Hepatocyte (in vitro differentiated cells): Measurements from ENCODE around the gene MINDY3. TPM values are rescaled to one million over a fixed set of nuclear protein-coding genes. Genes with fewer than 3 reads are reported as not detected.

Experiments used
- DNase-seq: peaks from one replicate; pipeline ENCODE4 v3.0.0-alpha.2; 2016; ENCODE audit warnings: low spot score
- H2AFZ ChIP-seq: fragments of 200-600 bp; sonication (generic); 2 replicates; pipeline ENCODE4 v1.6.0; 2016; ENCODE audit warnings: antibody characterized with exemption, mild to moderate bottlenecking
- H3K27ac ChIP-seq: fragments of 200-600 bp; sonication (generic); 2 replicates; pipeline ENCODE4 v1.5.1; 2016; ENCODE audit warnings: mild to moderate bottlenecking
- H3K27me3 ChIP-seq: fragments of 200-600 bp; sonication (generic); 2 replicates; pipeline ENCODE4 v1.6.1; 2016
- H3K36me3 ChIP-seq: fragments of 200-600 bp; sonication (generic); replicated peaks from 2 replicates; pipeline ENCODE4 v1.5.1; 2016; ENCODE audit warnings: low read depth; ENCODE audit not compliant: insufficient read depth
- H3K4me1 ChIP-seq: fragments of 200-600 bp; sonication (generic); 2 replicates; pipeline ENCODE4 v1.5.1; 2016; ENCODE audit warnings: mild to moderate bottlenecking, moderate library complexity; ENCODE audit not compliant: insufficient read depth
- H3K4me2 ChIP-seq: fragments of 200-600 bp; sonication (generic); 2 replicates; pipeline ENCODE4 v1.6.0; 2016
- H3K4me3 ChIP-seq: fragments of 200-600 bp; sonication (generic); 2 replicates; pipeline ENCODE4 v1.5.1; 2016; ENCODE audit warnings: mild to moderate bottlenecking
- H3K79me2 ChIP-seq: fragments of 200-600 bp; sonication (generic); 2 replicates; pipeline ENCODE4 v1.6.0; 2017; ENCODE audit warnings: mild to moderate bottlenecking
- H3K9me2 ChIP-seq: fragments of 200-600 bp; sonication (generic); replicated peaks from 2 replicates; pipeline ENCODE4 v1.6.0; 2017; ENCODE audit warnings: mild to moderate bottlenecking; ENCODE audit not compliant: insufficient read depth
- H3K9me3 ChIP-seq: fragments of 200-600 bp; sonication (generic); 2 replicates; pipeline ENCODE4 v1.5.1; 2016; ENCODE audit warnings: low read depth, mild to moderate bottlenecking
- H4K20me1 ChIP-seq: fragments of 200-600 bp; sonication (generic); 2 replicates; pipeline ENCODE4 v1.6.0; 2016; ENCODE audit warnings: mild to moderate bottlenecking; ENCODE audit not compliant: insufficient read depth, poor library complexity, severe bottlenecking
- EZH2 ChIP-seq: fragments of 200-600 bp; sonication (generic); IDR thresholded peaks from 2 replicates; pipeline ENCODE4 v1.6.1; 2016; ENCODE audit warnings: antibody characterized with exemption, mild to moderate bottlenecking, borderline replicate concordance
- EZH2phosphoT487 ChIP-seq: fragments of 200-600 bp; sonication (generic); IDR thresholded peaks from one replicate; pipeline ENCODE4 v1.6.1; 2018; ENCODE audit warnings: antibody characterized with exemption, mild to moderate bottlenecking, low read depth, moderate library complexity; ENCODE audit not compliant: unreplicated experiment, severe bottlenecking
- WGBS: methylation state at CpG from one replicate; pipeline ENCODE4 v1.1.6; 2016; ENCODE audit warnings: low lambda C conversion rate; ENCODE audit errors: missing lambda C conversion rate; 5-methylcytosine and 5-hydroxymethylcytosine counted together
- polyA plus RNA-seq: library from polyadenylated mRNA; unstranded; fragments of >200 nt; fragmentation: Nextera tagmentation; extraction: Ambion mirVana; gene quantifications from 2 replicates; pipeline ENCODE4 v1.2.1, GENCODE V29; 2016
- total RNA-seq: library from RNA; depleted of rRNA; stranded (reverse); fragments of >200 nt; gene quantifications from 2 replicates; pipeline ENCODE4 v1.2.3, GENCODE V29; 2014
- TF ChIP-seq, protein P1 (sequence below): fragments of 200-600 bp; sonication (generic); IDR thresholded peaks from 2 replicates; pipeline ENCODE4 v1.5.1; 2016; ENCODE audit warnings: antibody characterized with exemption, mild to moderate bottlenecking; ENCODE audit not compliant: poor library complexity

Gene MINDY3
- total and polyA plus RNA-seq, 2 experiments from 2014 or later: 16.5 to 37.6 TPM

DNA sequence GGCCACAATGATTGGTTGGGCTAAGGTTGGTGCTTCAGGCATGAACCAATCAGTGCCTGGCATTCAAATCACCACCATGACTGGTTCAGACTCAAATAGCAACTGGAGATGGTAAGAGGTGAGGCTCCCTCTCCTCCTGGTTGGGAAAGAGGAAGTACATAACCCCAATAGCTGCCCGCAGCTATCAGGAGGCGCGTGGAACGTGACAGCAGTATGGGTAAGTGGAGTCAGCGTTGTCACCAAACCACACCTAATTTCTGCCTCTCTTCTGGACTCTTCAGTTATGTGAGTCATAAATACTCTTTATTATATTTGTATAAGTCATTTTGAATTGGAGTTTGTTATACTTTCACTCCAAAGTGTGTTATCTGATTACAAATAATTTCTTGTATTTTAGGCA is 122.7 kb downstream of the MINDY3 start:
- no peak overlapping the region for H3K27ac ChIP-seq
- no peaks in the 10 kb centered on the region for H3K4me1 ChIP-seq
- H2AFZ ChIP-seq: no peak overlapping the region
- H3K9me2 ChIP-seq: no peaks in the 10 kb centered on the region
- no peak overlapping the region for H3K4me3 ChIP-seq
- no peaks in the 10 kb centered on the region for H3K79me2 ChIP-seq
- no peak for TF ChIP-seq EZH2
- TF ChIP-seq EZH2phosphoT487: no peak
- TF ChIP-seq, protein P1, sequence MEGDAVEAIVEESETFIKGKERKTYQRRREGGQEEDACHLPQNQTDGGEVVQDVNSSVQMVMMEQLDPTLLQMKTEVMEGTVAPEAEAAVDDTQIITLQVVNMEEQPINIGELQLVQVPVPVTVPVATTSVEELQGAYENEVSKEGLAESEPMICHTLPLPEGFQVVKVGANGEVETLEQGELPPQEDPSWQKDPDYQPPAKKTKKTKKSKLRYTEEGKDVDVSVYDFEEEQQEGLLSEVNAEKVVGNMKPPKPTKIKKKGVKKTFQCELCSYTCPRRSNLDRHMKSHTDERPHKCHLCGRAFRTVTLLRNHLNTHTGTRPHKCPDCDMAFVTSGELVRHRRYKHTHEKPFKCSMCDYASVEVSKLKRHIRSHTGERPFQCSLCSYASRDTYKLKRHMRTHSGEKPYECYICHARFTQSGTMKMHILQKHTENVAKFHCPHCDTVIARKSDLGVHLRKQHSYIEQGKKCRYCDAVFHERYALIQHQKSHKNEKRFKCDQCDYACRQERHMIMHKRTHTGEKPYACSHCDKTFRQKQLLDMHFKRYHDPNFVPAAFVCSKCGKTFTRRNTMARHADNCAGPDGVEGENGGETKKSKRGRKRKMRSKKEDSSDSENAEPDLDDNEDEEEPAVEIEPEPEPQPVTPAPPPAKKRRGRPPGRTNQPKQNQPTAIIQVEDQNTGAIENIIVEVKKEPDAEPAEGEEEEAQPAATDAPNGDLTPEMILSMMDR: no peak
- no peak overlapping the region for H3K4me2 ChIP-seq
- no peaks in the 10 kb centered on the region for H3K36me3 ChIP-seq
- DNase-seq: no peak
- H3K27me3 ChIP-seq: no peaks in the 10 kb centered on the region
- no peaks in the 10 kb centered on the region for H4K20me1 ChIP-seq
- WGBS: 93% methylated on average over 5 of the region's 5 CpGs
- H3K9me3 ChIP-seq: no peaks in the 10 kb centered on the region

DNA sequence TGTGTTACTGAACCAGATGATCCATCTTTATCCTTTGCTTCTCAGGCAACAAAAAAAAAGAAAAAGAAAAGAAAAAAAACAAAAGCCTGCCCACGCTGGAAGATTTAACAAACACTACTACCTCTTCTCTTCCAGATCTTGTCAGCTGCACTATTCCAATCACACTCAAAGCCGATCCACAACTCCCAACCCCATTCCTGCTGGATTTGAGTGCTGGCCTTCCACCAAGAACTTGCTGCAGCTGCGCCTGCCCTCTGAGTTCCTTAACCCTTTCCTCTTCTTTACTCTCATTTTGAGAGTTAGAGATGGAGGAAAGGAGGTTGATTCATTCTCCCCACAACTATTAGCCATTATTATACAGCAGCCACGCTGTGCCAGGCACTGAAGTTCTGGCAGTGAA is 124.5 kb downstream of the MINDY3 start:
- no peak for TF ChIP-seq EZH2phosphoT487
- no peak for TF ChIP-seq EZH2
- TF ChIP-seq, protein P1: no peak

DNA sequence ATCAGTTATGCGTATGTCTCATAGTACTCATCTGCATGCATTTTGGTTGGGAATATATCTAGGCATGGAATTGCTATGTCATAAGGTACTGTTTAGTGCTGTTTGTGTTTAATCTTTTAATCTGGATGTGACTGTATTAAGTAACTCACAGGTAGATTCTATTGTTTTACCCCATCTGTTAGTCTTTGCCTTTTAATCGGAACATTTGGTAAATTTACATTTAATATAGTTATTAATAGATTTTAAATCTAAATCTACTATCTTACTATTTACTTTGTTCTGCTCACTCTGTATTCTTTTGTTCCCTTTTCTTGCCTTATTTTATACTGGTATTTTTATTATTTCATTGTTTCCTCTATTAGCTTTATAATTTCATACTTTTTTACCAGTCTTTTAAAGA is 130.0 kb downstream of the MINDY3 start:
- Histone ChIP-seq H3K4me1 (no peaks in the 10 kb centered on the region), H3K9me3 (no peaks in the 10 kb centered on the region), H3K4me3 (no peak overlapping the region), H3K27ac (no peak overlapping the region), H3K4me2 (no peak overlapping the region), H3K79me2 (no peaks in the 10 kb centered on the region), H4K20me1 (no peaks in the 10 kb centered on the region), H3K27me3 (no peaks in the 10 kb centered on the region), H2AFZ (no peak overlapping the region), H3K9me2 (no peaks in the 10 kb centered on the region), H3K36me3 (no peaks in the 10 kb centered on the region)
- no peak for DNase-seq
- 100% methylated on average over 2 of the region's 2 CpGs for WGBS
- TF ChIP-seq EZH2: no peak
- no peak for TF ChIP-seq EZH2phosphoT487
- TF ChIP-seq, protein P1: no peak

More for the DNA sequence above, 124.5 kb downstream of the MINDY3 start:
- no peaks in the 10 kb centered on the region for H3K9me2 ChIP-seq
- H3K27ac ChIP-seq: no peak overlapping the region
- no peak overlapping the region for H2AFZ ChIP-seq
- no peaks in the 10 kb centered on the region for H3K36me3 ChIP-seq
- 24% methylated on average over 4 of the region's 4 CpGs for whole genome bisulfite sequencing
- H4K20me1 ChIP-seq: no peaks in the 10 kb centered on the region
- no peak overlapping the region for H3K4me3 ChIP-seq
- DNase-seq: no peak
- H3K4me2 ChIP-seq: no peak overlapping the region
- H3K9me3 ChIP-seq: no peaks in the 10 kb centered on the region
- no peaks in the 10 kb centered on the region for H3K27me3 ChIP-seq
- H3K4me1 ChIP-seq: no peaks in the 10 kb centered on the region
- no peaks in the 10 kb centered on the region for H3K79me2 ChIP-seq

DNA sequence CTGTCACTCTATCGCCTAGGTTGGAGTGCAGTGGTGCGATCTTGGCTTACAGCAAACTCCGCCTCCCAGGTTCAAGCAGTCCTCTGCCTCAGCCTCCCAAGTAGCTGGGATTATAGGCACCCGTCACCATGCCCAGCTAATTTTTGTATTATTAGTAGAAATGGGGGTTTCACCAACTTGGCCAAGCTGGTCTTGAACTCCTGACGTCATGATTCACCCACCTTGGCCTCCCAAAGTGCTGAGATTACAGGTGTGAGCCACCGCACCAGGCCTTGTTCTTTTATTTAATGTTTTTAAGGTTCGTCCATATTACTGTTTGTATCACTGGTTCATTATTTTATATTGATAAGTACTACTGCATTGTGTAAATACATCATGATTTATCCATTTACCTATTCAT is 130.4 kb downstream of the MINDY3 start:
- Histone ChIP-seq H3K27ac (no peak overlapping the region), H3K9me3 (no peaks in the 10 kb centered on the region), H3K79me2 (no peaks in the 10 kb centered on the region), H3K27me3 (no peaks in the 10 kb centered on the region), H3K4me1 (no peaks in the 10 kb centered on the region), H2AFZ (no peak overlapping the region), H3K9me2 (no peaks in the 10 kb centered on the region), H3K36me3 (no peaks in the 10 kb centered on the region), H4K20me1 (no peaks in the 10 kb centered on the region), H3K4me3 (no peak overlapping the region), H3K4me2 (no peak overlapping the region)
- 91% methylated on average over 7 of the region's 7 CpGs for WGBS
- DNase-seq: no peak
- TF ChIP-seq, protein P1: no peak
- TF ChIP-seq EZH2: no peak
- TF ChIP-seq EZH2phosphoT487: no peak
